ENCODE results near the gene ETS2. TPM values are rescaled to one million over a fixed set of nuclear protein-coding genes. Genes with fewer than 3 reads are reported as not detected.

The ETS2 gene
- total RNA-seq, 2 experiments from 2014 or later = 17.0 to 20.1 TPM

DNA sequence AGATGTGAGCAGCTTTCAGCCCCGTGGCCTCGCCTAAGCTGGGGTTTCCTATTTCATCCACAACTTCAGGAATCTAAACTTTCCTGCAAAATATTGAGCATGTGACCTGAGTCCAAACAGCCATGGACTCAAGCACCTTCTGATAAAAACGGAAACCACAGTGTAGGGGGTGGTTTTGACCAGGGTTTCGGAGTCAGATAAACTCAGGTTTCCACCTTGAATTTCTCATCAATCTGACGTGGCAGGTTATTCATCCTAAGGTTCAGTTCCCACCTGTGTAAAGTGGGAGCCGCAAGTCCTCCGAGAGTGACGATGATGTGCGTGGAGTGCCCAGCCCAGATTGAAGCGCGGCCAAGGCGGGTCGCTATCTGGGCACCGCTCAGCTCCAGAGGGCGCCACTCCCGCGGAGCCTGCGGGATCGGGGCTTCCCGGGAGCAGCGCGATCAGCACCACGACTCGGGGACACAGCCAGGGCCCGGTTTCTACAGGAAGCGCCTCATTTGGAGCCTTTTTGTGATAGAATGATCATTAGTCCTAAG lies 871 bp upstream of the ETS2 start:
- Mint-ChIP-seq H3K4me1 (ENCODE audit: low read depth) (peaks cover 29% of the 10 kb centered on the region), H3K36me3 (ENCODE audit: low read depth) (peaks cover 12% of the 10 kb centered on the region), H3K27me3 (ENCODE audit: low read depth) (no peaks in the 10 kb centered on the region), H3K9me3 (ENCODE audit: insufficient read depth) (no peaks in the 10 kb centered on the region), H3K27ac (peak overlapping the region; percentile 39), H3K4me3 (peak overlapping the region; percentile 76)
- DNase-seq = peak; percentile 45
- ChIA-PET POLR2A (interaction anchor here (2.0 kb wide), 1 partner anchor 36 kb away, joined by 10 read pairs; no protein-coding TSS in a partner anchor), CTCF (interaction anchor here (1.2 to 2.1 kb wide), 2 partner anchors 37 to 46 kb away, joined by 3 to 11 read pairs; no protein-coding TSS in a partner anchor)
- peak; percentile 28 for ATAC-seq

DNA sequence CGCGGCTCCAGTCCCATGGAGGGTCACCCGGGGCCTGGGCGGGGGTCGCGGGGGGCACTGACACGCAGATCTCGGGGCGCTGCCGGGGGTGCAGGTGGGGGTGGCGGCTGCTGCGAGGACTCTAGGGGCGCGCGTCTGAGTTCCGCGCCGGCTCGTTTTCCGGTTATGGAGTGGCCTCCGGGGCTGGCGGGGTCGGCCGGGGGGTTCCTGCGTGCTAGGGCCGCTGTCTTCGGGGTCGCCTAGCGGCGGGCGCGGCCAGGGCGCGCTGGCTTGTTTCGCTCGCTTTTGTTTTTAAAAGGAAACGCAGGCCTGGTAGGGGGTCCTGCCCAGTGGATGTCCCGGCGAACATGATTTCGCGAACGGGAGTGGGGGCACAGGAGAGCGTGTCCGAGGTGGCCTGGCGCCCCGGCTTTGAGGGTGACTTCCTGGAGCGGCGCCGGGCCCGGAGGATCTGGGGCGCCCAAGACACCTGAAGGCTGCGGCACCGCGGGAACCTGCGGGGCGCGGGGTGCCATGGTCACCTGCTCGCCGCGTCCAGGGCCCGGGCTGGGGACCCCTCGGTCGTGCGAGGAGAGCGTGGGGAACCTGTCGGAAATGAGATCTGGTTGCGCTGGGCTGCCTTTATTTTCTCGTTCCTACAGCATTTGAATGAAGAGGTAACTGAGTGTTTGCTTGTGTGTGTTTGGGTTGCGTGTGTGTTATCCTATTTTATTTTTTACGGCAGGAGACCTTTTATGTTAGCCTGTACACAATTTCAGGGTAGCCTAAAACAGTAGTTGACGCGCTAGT lies 618 bp downstream of the ETS2 start:
- no peaks in the 10 kb centered on the region for H3K27me3 Mint-ChIP-seq (ENCODE audit: low read depth)
- H3K36me3 Mint-ChIP-seq (ENCODE audit: low read depth) = peaks cover 27% of the 10 kb centered on the region
- DNase-seq = peak; percentile 55
- POLR2A ChIA-PET = interaction anchor here (0.7 to 2.0 kb wide), 2 partner anchors 37 to 45 kb away, joined by 3 to 10 read pairs; no protein-coding TSS in a partner anchor
- CTCF ChIA-PET = interaction anchor here (0.9 to 1.2 kb wide), 2 partner anchors 34 to 36 kb away, joined by 3 read pairs; no protein-coding TSS in a partner anchor
- peak overlapping the region; percentile 71 for H3K27ac Mint-ChIP-seq
- H3K4me1 Mint-ChIP-seq (ENCODE audit: low read depth) = peaks cover 36% of the 10 kb centered on the region
- no peaks in the 10 kb centered on the region for H3K9me3 Mint-ChIP-seq (ENCODE audit: insufficient read depth)
- ATAC-seq = peak; percentile 54
- peak overlapping the region; percentile 76 for H3K4me3 Mint-ChIP-seq

- ChIA-PET POLR2A (interaction anchor here (1.1 to 1.3 kb wide), 2 partner anchors 19 to 40 kb away, joined by 3 to 5 read pairs; no protein-coding TSS in a partner anchor), CTCF (interaction anchor here (0.7 to 3.5 kb wide), 6 partner anchors 34 to 331 kb away, joined by 3 to 17 read pairs (median 4); no protein-coding TSS in a partner anchor)
- DNase-seq = no peak
- no peak for ATAC-seq
- Mint-ChIP-seq H3K27me3 (ENCODE audit: low read depth) (no peaks in the 10 kb centered on the region), H3K36me3 (ENCODE audit: low read depth) (peaks cover 31% of the 10 kb centered on the region), H3K27ac (peak overlapping the region; percentile 51), H3K4me1 (ENCODE audit: low read depth) (peaks cover 36% of the 10 kb centered on the region), H3K4me3 (peak overlapping the region; percentile 76), H3K9me3 (ENCODE audit: insufficient read depth) (no peaks in the 10 kb centered on the region)
These were observed 1.2 kb downstream of the ETS2 start for GRCh38 chr21:38806942-38807284.

- ChIA-PET CTCF (interaction anchor here (0.6 to 3.5 kb wide), 7 partner anchors 10 to 330 kb away, joined by 3 to 17 read pairs (median 4); no protein-coding TSS in a partner anchor), POLR2A (interaction anchor here (0.7 to 1.3 kb wide), 4 partner anchors 20 to 119 kb away, joined by 3 to 5 read pairs (median 4); no protein-coding TSS in a partner anchor)
- Mint-ChIP-seq H3K27me3 (ENCODE audit: low read depth) (no peaks in the 10 kb centered on the region), H3K4me1 (ENCODE audit: low read depth) (peaks cover 36% of the 10 kb centered on the region), H3K9me3 (ENCODE audit: insufficient read depth) (no peaks in the 10 kb centered on the region), H3K36me3 (ENCODE audit: low read depth) (peaks cover 33% of the 10 kb centered on the region), H3K27ac (no peak overlapping the region), H3K4me3 (peak overlapping the region; percentile 76)
- no peak for ATAC-seq
- no peak for DNase-seq
These were observed 1.7 kb downstream of the ETS2 start for GRCh38 chr21:38807441-38807871.

DNA sequence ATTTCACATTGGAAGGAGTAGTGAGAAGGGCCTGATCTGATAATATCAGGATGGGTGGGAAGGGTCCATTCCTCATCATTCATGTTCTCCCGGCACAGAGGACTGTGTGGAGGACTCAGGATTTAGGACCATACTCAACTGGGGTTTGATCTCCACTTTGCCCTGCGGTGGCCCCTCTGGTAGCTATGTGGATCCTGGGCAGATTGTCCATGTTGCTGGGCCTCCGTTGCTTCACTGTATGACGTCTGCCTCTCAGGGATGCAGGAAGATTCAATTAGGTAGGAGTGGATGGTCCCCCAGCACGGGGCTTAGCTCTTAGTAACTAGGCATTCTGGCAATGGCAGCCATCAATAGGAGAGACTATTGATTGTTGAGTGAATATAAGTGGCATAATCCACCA lies 2.3 kb downstream of the ETS2 start:
- H3K27me3 Mint-ChIP-seq (ENCODE audit: low read depth) = no peaks in the 10 kb centered on the region
- ChIA-PET CTCF (interaction anchor here (1.2 to 3.5 kb wide), 4 partner anchors 10 to 330 kb away, joined by 4 to 17 read pairs (median 6); no protein-coding TSS in a partner anchor), POLR2A (interaction anchor here (0.7 to 1.3 kb wide), 4 partner anchors 20 to 119 kb away, joined by 3 to 5 read pairs (median 4); no protein-coding TSS in a partner anchor)
- ATAC-seq = no peak
- peaks cover 36% of the 10 kb centered on the region for H3K4me1 Mint-ChIP-seq (ENCODE audit: low read depth)
- no peaks in the 10 kb centered on the region for H3K9me3 Mint-ChIP-seq (ENCODE audit: insufficient read depth)
- H3K4me3 Mint-ChIP-seq = peak overlapping the region; percentile 76
- no peak for DNase-seq
- peaks cover 37% of the 10 kb centered on the region for H3K36me3 Mint-ChIP-seq (ENCODE audit: low read depth)
- no peak overlapping the region for H3K27ac Mint-ChIP-seq

GRCh38 chr21:38809198-38809878 lies 3.6 kb downstream of the ETS2 start:
- ATAC-seq (no peak), DNase-seq (no peak)
- H3K4me1 Mint-ChIP-seq (ENCODE audit: low read depth) = peaks cover 36% of the 10 kb centered on the region
- CTCF ChIA-PET = interaction anchor here (0.7 to 3.5 kb wide), 3 partner anchors 41 to 337 kb away, joined by 3 to 17 read pairs (median 8); no protein-coding TSS in a partner anchor
- POLR2A ChIA-PET = interaction anchor here (0.6 to 0.9 kb wide), 3 partner anchors 43 to 368 kb away, joined by 3 to 6 read pairs (median 4); no protein-coding TSS in a partner anchor
- no peaks in the 10 kb centered on the region for H3K9me3 Mint-ChIP-seq (ENCODE audit: insufficient read depth)
- H3K36me3 Mint-ChIP-seq (ENCODE audit: low read depth) = peaks cover 47% of the 10 kb centered on the region
- no peaks in the 10 kb centered on the region for H3K27me3 Mint-ChIP-seq (ENCODE audit: low read depth)
- H3K4me3 Mint-ChIP-seq = no peak overlapping the region
- no peak overlapping the region for H3K27ac Mint-ChIP-seq

DNA sequence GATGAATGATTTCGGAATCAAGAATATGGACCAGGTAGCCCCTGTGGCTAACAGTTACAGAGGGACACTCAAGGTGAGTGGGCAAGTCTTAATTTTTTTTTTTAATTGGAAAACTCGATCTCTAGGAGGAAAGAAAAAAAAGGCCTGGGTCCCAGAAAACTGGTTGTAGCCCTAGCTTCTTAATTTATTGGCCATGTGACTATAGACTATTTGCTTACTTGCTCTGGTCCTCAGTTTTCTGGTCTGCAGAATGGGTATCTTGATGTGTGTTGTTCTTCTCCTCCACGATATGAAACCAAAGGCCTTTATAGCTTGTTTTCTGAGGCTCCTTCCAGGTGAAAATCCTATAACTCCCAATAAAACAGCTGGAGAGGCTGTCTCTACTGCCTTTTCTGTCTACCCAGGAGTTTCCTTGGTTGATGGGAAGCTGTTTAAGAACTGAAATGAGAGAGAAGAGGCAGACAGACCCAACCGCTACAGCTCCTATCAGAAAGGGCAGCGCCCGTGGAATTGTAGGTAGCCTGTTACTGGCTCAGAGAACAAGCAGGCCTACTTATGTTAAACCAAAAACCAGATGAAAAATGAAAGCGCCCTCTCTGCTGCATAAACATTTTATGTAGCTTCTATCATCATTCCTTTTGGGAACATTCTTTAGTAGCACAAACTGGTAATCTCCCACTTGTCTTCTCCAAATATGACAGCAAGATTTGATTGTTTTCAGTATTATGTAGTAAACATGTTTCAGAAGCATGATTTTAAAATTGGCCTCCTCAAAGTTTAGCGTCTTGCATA lies 4.5 kb downstream of the ETS2 start:
- peaks cover 29% of the 10 kb centered on the region for H3K4me1 Mint-ChIP-seq (ENCODE audit: low read depth)
- H3K27ac Mint-ChIP-seq = no peak overlapping the region
- ChIA-PET CTCF (interaction anchor here (3.5 kb wide), 1 partner anchor 76 kb away, joined by 17 read pairs; no protein-coding TSS in a partner anchor), POLR2A (interaction anchor here (0.6 kb wide), 1 partner anchor 61 kb away, joined by 6 read pairs; no protein-coding TSS in a partner anchor)
- H3K27me3 Mint-ChIP-seq (ENCODE audit: low read depth) = no peaks in the 10 kb centered on the region
- peaks cover 56% of the 10 kb centered on the region for H3K36me3 Mint-ChIP-seq (ENCODE audit: low read depth)
- no peak for DNase-seq
- no peaks in the 10 kb centered on the region for H3K9me3 Mint-ChIP-seq (ENCODE audit: insufficient read depth)
- no peak overlapping the region for H3K4me3 Mint-ChIP-seq
- ATAC-seq = no peak

- Mint-ChIP-seq H3K27ac (no peak overlapping the region), H3K9me3 (ENCODE audit: insufficient read depth) (no peaks in the 10 kb centered on the region), H3K4me3 (no peak overlapping the region), H3K27me3 (ENCODE audit: low read depth) (no peaks in the 10 kb centered on the region), H3K36me3 (ENCODE audit: low read depth) (peaks cover 59% of the 10 kb centered on the region), H3K4me1 (ENCODE audit: low read depth) (peaks cover 29% of the 10 kb centered on the region)
- ChIA-PET CTCF (no interaction called here), POLR2A (no interaction called here)
- DNase-seq = no peak
- ATAC-seq = no peak
These were observed 5.1 kb downstream of the ETS2 start for GRCh38 chr21:38810826-38811164.

DNA sequence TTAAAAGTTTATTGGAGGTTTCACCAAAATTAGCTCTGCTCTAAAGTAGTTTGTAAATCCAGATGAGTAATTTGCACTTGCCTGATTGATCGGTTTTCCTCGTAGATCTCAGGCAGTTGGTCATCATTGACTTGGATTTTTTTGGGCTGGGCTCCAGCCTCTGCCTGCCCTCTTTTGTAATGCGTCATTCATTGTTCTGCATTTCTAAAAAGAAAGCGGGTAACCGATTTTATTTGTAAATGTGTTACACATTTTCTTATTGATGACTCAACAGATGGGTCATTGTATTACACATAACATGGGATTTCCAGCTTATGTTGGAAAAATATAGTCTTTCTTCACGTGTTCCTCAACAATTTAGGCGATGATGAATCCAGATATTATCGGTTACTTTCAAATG lies 5.5 kb downstream of the ETS2 start:
- ATAC-seq = no peak
- POLR2A ChIA-PET = no interaction called here

GRCh38 chr21:38813143-38813542 lies 7.4 kb downstream of the ETS2 start:
- Mint-ChIP-seq H3K36me3 (ENCODE audit: low read depth) (peaks cover 73% of the 10 kb centered on the region), H3K27ac (no peak overlapping the region)
- POLR2A ChIA-PET = no interaction called here

More for the DNA sequence above, 5.5 kb downstream of the ETS2 start:
- H3K9me3 Mint-ChIP-seq (ENCODE audit: insufficient read depth) = no peaks in the 10 kb centered on the region
- H3K36me3 Mint-ChIP-seq (ENCODE audit: low read depth) = peaks cover 61% of the 10 kb centered on the region
- H3K27ac Mint-ChIP-seq = no peak overlapping the region
- CTCF ChIA-PET = interaction anchor here (0.6 kb wide), 1 partner anchor 78 kb away, joined by 4 read pairs; no protein-coding TSS in a partner anchor
- DNase-seq = no peak
- no peaks in the 10 kb centered on the region for H3K27me3 Mint-ChIP-seq (ENCODE audit: low read depth)
- H3K4me1 Mint-ChIP-seq (ENCODE audit: low read depth) = peaks cover 29% of the 10 kb centered on the region
- no peak overlapping the region for H3K4me3 Mint-ChIP-seq

GRCh38 chr21:38813547-38813946 lies 7.8 kb downstream of the ETS2 start:
- DNase-seq (no peak), ATAC-seq (no peak)
- POLR2A ChIA-PET = no interaction called here
- Mint-ChIP-seq H3K4me3 (no peak overlapping the region), H3K27me3 (ENCODE audit: low read depth) (no peaks in the 10 kb centered on the region), H3K36me3 (ENCODE audit: low read depth) (peaks cover 74% of the 10 kb centered on the region), H3K9me3 (ENCODE audit: insufficient read depth) (no peaks in the 10 kb centered on the region), H3K4me1 (ENCODE audit: low read depth) (peaks cover 11% of the 10 kb centered on the region), H3K27ac (no peak overlapping the region)
- CTCF ChIA-PET = no interaction called here

More at GRCh38 chr21:38813143-38813542, 7.4 kb downstream of the ETS2 start:
- Mint-ChIP-seq H3K27me3 (ENCODE audit: low read depth) (no peaks in the 10 kb centered on the region), H3K4me3 (no peak overlapping the region), H3K9me3 (ENCODE audit: insufficient read depth) (no peaks in the 10 kb centered on the region), H3K4me1 (ENCODE audit: low read depth) (peaks cover 15% of the 10 kb centered on the region)
- ATAC-seq (no peak), DNase-seq (no peak)
- CTCF ChIA-PET = no interaction called here
